ENCODE data around the gene MRPL2.

- TF ChIP-seq POLR2A (IDR thresholded peaks at IDR 0.05; ENCODE audit: control extremely low read depth in 1 of 2, low read depth in 2 of 2, low read length in 2 of 2), result no peak
- no peak for TF ChIP-seq EZH2 (IDR thresholded peaks at IDR 0.05; ENCODE audit: low read depth, low read length, severe bottlenecking)
- TF ChIP-seq, protein P1, sequence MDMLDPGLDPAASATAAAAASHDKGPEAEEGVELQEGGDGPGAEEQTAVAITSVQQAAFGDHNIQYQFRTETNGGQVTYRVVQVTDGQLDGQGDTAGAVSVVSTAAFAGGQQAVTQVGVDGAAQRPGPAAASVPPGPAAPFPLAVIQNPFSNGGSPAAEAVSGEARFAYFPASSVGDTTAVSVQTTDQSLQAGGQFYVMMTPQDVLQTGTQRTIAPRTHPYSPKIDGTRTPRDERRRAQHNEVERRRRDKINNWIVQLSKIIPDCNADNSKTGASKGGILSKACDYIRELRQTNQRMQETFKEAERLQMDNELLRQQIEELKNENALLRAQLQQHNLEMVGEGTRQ (IDR thresholded peaks at IDR 0.05; ENCODE audit: low read length), result no peak
- TF ChIP-seq, protein P2, sequence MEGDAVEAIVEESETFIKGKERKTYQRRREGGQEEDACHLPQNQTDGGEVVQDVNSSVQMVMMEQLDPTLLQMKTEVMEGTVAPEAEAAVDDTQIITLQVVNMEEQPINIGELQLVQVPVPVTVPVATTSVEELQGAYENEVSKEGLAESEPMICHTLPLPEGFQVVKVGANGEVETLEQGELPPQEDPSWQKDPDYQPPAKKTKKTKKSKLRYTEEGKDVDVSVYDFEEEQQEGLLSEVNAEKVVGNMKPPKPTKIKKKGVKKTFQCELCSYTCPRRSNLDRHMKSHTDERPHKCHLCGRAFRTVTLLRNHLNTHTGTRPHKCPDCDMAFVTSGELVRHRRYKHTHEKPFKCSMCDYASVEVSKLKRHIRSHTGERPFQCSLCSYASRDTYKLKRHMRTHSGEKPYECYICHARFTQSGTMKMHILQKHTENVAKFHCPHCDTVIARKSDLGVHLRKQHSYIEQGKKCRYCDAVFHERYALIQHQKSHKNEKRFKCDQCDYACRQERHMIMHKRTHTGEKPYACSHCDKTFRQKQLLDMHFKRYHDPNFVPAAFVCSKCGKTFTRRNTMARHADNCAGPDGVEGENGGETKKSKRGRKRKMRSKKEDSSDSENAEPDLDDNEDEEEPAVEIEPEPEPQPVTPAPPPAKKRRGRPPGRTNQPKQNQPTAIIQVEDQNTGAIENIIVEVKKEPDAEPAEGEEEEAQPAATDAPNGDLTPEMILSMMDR (IDR thresholded peaks at IDR 0.05; ENCODE audit: control extremely low read depth in 1 of 3, insufficient read depth in 1 of 3, low read depth in 1 of 3, low read length in 3 of 3), result no peak
- TF ChIP-seq, protein P3, sequence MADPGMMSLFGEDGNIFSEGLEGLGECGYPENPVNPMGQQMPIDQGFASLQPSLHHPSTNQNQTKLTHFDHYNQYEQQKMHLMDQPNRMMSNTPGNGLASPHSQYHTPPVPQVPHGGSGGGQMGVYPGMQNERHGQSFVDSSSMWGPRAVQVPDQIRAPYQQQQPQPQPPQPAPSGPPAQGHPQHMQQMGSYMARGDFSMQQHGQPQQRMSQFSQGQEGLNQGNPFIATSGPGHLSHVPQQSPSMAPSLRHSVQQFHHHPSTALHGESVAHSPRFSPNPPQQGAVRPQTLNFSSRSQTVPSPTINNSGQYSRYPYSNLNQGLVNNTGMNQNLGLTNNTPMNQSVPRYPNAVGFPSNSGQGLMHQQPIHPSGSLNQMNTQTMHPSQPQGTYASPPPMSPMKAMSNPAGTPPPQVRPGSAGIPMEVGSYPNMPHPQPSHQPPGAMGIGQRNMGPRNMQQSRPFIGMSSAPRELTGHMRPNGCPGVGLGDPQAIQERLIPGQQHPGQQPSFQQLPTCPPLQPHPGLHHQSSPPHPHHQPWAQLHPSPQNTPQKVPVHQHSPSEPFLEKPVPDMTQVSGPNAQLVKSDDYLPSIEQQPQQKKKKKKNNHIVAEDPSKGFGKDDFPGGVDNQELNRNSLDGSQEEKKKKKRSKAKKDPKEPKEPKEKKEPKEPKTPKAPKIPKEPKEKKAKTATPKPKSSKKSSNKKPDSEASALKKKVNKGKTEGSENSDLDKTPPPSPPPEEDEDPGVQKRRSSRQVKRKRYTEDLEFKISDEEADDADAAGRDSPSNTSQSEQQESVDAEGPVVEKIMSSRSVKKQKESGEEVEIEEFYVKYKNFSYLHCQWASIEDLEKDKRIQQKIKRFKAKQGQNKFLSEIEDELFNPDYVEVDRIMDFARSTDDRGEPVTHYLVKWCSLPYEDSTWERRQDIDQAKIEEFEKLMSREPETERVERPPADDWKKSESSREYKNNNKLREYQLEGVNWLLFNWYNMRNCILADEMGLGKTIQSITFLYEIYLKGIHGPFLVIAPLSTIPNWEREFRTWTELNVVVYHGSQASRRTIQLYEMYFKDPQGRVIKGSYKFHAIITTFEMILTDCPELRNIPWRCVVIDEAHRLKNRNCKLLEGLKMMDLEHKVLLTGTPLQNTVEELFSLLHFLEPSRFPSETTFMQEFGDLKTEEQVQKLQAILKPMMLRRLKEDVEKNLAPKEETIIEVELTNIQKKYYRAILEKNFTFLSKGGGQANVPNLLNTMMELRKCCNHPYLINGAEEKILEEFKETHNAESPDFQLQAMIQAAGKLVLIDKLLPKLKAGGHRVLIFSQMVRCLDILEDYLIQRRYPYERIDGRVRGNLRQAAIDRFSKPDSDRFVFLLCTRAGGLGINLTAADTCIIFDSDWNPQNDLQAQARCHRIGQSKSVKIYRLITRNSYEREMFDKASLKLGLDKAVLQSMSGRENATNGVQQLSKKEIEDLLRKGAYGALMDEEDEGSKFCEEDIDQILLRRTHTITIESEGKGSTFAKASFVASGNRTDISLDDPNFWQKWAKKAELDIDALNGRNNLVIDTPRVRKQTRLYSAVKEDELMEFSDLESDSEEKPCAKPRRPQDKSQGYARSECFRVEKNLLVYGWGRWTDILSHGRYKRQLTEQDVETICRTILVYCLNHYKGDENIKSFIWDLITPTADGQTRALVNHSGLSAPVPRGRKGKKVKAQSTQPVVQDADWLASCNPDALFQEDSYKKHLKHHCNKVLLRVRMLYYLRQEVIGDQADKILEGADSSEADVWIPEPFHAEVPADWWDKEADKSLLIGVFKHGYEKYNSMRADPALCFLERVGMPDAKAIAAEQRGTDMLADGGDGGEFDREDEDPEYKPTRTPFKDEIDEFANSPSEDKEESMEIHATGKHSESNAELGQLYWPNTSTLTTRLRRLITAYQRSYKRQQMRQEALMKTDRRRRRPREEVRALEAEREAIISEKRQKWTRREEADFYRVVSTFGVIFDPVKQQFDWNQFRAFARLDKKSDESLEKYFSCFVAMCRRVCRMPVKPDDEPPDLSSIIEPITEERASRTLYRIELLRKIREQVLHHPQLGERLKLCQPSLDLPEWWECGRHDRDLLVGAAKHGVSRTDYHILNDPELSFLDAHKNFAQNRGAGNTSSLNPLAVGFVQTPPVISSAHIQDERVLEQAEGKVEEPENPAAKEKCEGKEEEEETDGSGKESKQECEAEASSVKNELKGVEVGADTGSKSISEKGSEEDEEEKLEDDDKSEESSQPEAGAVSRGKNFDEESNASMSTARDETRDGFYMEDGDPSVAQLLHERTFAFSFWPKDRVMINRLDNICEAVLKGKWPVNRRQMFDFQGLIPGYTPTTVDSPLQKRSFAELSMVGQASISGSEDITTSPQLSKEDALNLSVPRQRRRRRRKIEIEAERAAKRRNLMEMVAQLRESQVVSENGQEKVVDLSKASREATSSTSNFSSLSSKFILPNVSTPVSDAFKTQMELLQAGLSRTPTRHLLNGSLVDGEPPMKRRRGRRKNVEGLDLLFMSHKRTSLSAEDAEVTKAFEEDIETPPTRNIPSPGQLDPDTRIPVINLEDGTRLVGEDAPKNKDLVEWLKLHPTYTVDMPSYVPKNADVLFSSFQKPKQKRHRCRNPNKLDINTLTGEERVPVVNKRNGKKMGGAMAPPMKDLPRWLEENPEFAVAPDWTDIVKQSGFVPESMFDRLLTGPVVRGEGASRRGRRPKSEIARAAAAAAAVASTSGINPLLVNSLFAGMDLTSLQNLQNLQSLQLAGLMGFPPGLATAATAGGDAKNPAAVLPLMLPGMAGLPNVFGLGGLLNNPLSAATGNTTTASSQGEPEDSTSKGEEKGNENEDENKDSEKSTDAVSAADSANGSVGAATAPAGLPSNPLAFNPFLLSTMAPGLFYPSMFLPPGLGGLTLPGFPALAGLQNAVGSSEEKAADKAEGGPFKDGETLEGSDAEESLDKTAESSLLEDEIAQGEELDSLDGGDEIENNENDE (IDR thresholded peaks at IDR 0.05; ENCODE audit: insufficient replicate concordance, low read length), result no peak
- TF ChIP-seq RNF2 (IDR thresholded peaks at IDR 0.05; ENCODE audit: borderline replicate concordance, low read depth, low read length, missing control alignments, poor library complexity, severe bottlenecking), result no peak
Measured at GRCh38 chr6:43091020-43091419, 31.8 kb upstream of the MRPL2 start.
